ENCODE data around the gene PRTFDC1. TPM values are rescaled to one million over a fixed set of nuclear protein-coding genes. Genes with fewer than 3 reads are reported as not detected.

Gene PRTFDC1
- total and polyA plus RNA-seq, 2 of the 8 experiments (the other 6 are each of a cell fraction or from before 2014, with no cell fraction given), result 5.9 to 6.6 TPM

DNA sequence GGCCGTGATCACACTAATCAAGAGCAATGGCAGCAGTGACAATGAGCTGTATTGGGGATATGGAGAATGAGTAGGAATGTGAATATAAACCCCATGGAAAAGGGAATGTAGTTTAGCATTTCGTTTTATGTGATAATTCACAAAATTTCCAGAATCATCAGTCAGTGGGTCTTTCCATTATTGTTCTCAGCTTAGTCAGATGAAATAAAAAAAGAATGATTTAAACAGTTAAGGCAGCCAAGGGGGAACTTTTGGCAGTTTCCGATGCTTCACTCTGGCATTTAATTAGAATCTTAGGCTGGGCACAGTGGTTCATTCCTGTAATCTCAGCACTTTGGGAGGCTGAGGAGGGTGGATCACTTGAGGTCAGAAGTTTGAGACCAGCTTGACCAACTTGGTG lies 86.6 kb downstream of the PRTFDC1 start (continued):
- TF ChIP-seq CHD7 (IDR thresholded peaks at IDR 0.05; ENCODE audit: insufficient replicate concordance, low read length) (no peak), E2F6 (IDR thresholded peaks at IDR 0.05) (no peak), RXRA (IDR thresholded peaks at IDR 0.05; ENCODE audit: insufficient read depth, low read depth, low read length) (no peak), SIN3A (conservative IDR thresholded peaks at IDR 0.05 in 1 of 2, IDR thresholded peaks at IDR 0.05 in 1 of 2; ENCODE audit: low read depth in 1 of 2, low read length in 2 of 2) (no peak), TEAD4 (IDR thresholded peaks at IDR 0.05; ENCODE audit: low read depth, low read length) (no peak), SP2 (IDR thresholded peaks at IDR 0.05; ENCODE audit: low read length) (no peak), YY1 (IDR thresholded peaks at IDR 0.05; ENCODE audit: low read depth, low read length) (no peak), NANOG (IDR thresholded peaks at IDR 0.05; ENCODE audit: insufficient read depth, low read depth, low read length, poor library complexity, severe bottlenecking) (no peak), BACH1 (IDR thresholded peaks at IDR 0.05; ENCODE audit: low read length) (no peak)

Measured in H1 (cell line).